NOMO-1 treated with dmso at 0.1 percent for 144 hours (cell line): ENCODE results near the gene AADACL2.

Experiments used
- DNase-seq: peaks from one replicate; lab custom pipeline; 2025; ENCODE audit not compliant: unreplicated experiment; lab: John Stamatoyannopoulos, UW

AADACL2 gene

DNA sequence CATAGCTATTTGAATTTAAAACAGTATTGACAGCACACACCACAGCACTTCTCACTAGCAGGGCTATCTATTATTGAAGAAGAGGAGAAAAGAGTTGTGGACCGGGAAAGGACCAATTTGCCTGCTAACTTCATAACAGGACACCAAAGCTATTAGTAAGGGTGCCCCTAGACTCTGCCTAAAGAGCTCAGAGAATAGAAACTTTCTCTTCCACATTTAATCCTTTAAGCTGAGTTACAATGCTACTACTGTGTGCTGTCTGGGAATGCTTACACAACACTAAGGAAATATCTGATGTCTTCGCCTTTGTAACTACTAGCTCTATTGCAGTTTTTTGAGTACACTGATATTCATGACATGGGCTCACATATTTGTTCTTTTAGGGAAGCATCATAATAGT lies 66.7 kb downstream of the AADACL2 start:
- no peak for DNase-seq

DNA sequence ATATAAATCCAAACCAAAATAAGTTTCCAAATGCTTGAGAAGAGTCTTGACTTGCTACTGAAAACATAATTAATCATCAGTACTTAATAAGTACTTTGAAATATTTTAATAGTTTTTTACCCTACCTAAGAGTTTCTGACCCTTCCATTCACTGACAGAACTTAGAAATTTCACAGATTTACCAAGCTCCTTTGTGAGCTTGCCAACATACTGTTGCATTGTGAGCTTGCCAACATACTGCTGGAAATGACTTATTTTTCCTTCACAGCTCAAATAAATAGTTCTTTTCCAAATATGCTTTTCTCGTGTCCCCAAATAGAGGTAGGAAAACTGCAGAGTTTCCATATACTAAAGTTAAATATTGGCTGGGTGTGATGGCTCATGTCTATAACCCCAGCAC lies 70.5 kb downstream of the AADACL2 start:
- no peak for DNase-seq

DNA sequence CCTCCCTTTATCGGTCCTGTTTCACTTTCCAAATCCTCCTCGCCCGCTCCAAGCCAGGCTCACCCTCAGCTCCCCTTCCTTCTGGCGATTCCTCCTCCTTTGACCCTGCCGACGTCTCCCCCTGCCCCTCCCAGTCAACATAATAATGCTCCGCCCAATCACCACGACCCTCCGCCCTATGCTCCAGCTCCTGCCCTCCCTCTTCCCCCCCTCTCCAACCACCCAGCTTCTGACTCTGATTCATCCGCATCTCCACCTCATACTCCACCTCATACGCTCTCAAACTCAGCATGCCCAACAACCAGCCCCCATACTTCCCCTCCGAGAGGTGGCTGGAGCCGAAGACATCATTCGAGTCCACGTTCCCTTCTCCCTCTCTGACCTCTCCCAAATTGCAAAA lies 73.1 kb downstream of the AADACL2 start:
- DNase-seq = no peak
